Endothelial cell of umbilical vein (primary cell): ENCODE results near the gene CAMKK2. TPM values are rescaled to one million over a fixed set of nuclear protein-coding genes. Genes with fewer than 3 reads are reported as not detected.

Experiments used
- BruUV-seq: library from RNA; stranded (reverse); fragments of 400-500 nt; replicated peaks from 2 replicates; lab custom pipeline; 2021; lab: Mats Ljungman, UMichigan
- CTCF ChIA-PET: fragments of 300-600, 350-600 bp; sonication (Branson Sonifier 250); formaldehyde crosslinking; loops from one replicate; lab custom pipeline; 2021; ENCODE audit warnings: antibody characterized with exemption, inconsistent platforms; lab: Charles Lee
- POLR2A ChIA-PET: fragments of 300-600, 350-600 bp; sonication (Branson Sonifier 250); formaldehyde crosslinking; loops from one replicate; lab custom pipeline; 2021; ENCODE audit warnings: antibody characterized with exemption, inconsistent platforms; lab: Charles Lee
- DNase-seq: peaks from one replicate; pipeline ENCODE4 v3.0.0-alpha.2; 2011; ENCODE audit warnings: low read depth, low spot score
- FAIRE-seq: peaks from 2 replicates; lab custom pipeline; 2011; peaks lifted over from hg19 to GRCh38; lab: Jason Lieb, UNC
- H2AFZ ChIP-seq: 2 replicates; pipeline ENCODE4 v1.6.0; 2012; ENCODE audit warnings: low read depth, low read length, control low read depth, inconsistent platforms
- H3K27ac ChIP-seq: 2 replicates; pipeline ENCODE4 v1.5.1; 2011; ENCODE audit warnings: low read depth, mild to moderate bottlenecking, control low read depth, low read length, moderate library complexity; ENCODE audit not compliant: insufficient read depth
- H3K27me3 ChIP-seq, 2 experiments: 2 replicates each; pipeline versions ENCODE4 v1.6.0 to v1.6.1; 2011; ENCODE audit warnings: low read length in 2 of 2, mixed read lengths in 1 of 2; ENCODE audit not compliant: control insufficient read depth in 2 of 2, insufficient read depth in 2 of 2
- H3K36me3 ChIP-seq, 2 experiments: 2 replicates in 1 of 2; 3 replicates in 1 of 2; pipeline ENCODE4 v1.5.1; 2011; ENCODE audit warnings: low read length in 2 of 2, mild to moderate bottlenecking in 1 of 2, moderate library complexity in 1 of 2; ENCODE audit not compliant: control insufficient read depth in 2 of 2, insufficient read depth in 2 of 2; ENCODE audit errors: extremely low read depth in 1 of 2
- H3K4me1 ChIP-seq: 3 replicates; pipeline ENCODE4 v1.5.1; 2011; ENCODE audit warnings: mild to moderate bottlenecking, low read length; ENCODE audit not compliant: control insufficient read depth, insufficient read depth; ENCODE audit errors: extremely low read depth
- H3K4me2 ChIP-seq: 2 replicates; pipeline ENCODE4 v1.6.1; 2011; ENCODE audit warnings: low read length, control low read depth, mixed read lengths; ENCODE audit not compliant: insufficient read depth
- H3K4me3 ChIP-seq, 3 experiments: fragments of 200-600 bp in 1 of 3; sonication (generic), shearing (Covaris generic) in 1 of 3; replicated peaks in 1 of 3; 2 replicates each; pipeline ENCODE4 v1.5.1; 2011 to 2016; ENCODE audit warnings: control low read depth in 3 of 3, low read length in 3 of 3, mild to moderate bottlenecking in 2 of 3, inconsistent platforms in 1 of 3, low read depth in 1 of 3, moderate library complexity in 1 of 3; ENCODE audit not compliant: insufficient read depth in 1 of 3
- H3K79me2 ChIP-seq: 2 replicates; pipeline ENCODE4 v1.6.0; 2012; ENCODE audit warnings: low read length, inconsistent platforms; ENCODE audit not compliant: control insufficient read depth, insufficient read depth
- H3K9ac ChIP-seq: replicated peaks from 2 replicates; pipeline ENCODE3; 2011; ENCODE audit warnings: low read length, control low read depth; ENCODE audit not compliant: insufficient read depth; ENCODE audit errors: extremely low read depth
- H3K9me1 ChIP-seq: replicated peaks from 3 replicates; pipeline ENCODE4 v1.6.0; 2011; ENCODE audit warnings: mild to moderate bottlenecking, low read length; ENCODE audit not compliant: control insufficient read depth, insufficient read depth; ENCODE audit errors: extremely low read depth
- H3K9me3 ChIP-seq: replicated peaks from 2 replicates; pipeline ENCODE4 v1.5.1; 2012; ENCODE audit warnings: low read length, inconsistent platforms; ENCODE audit not compliant: control insufficient read depth, insufficient read depth
- H4K20me1 ChIP-seq: replicated peaks from 2 replicates; pipeline ENCODE3; 2011; ENCODE audit warnings: mild to moderate bottlenecking, low read length; ENCODE audit not compliant: control insufficient read depth, insufficient read depth; ENCODE audit errors: extremely low read depth
- EZH2 ChIP-seq: IDR thresholded peaks from 2 replicates; pipeline ENCODE4 v1.6.1; 2012; ENCODE audit warnings: borderline replicate concordance, low read depth, mild to moderate bottlenecking, moderate library complexity, low read length, inconsistent platforms; ENCODE audit not compliant: severe bottlenecking
- FOS ChIP-seq: IDR thresholded peaks from 2 replicates; pipeline ENCODE4 v1.6.1; 2011; ENCODE audit warnings: mild to moderate bottlenecking, low read length, moderate library complexity, borderline replicate concordance; ENCODE audit not compliant: insufficient read depth
- MAX ChIP-seq: IDR thresholded peaks from 2 replicates; pipeline ENCODE4 v1.6.1; 2011; ENCODE audit not compliant: insufficient read depth, insufficient read length
- POLR2AphosphoS5 ChIP-seq: IDR thresholded peaks from 2 replicates; pipeline ENCODE4 v1.6.1; 2012; ENCODE audit warnings: low read depth, mild to moderate bottlenecking, control low read depth, low read length, moderate library complexity; ENCODE audit not compliant: insufficient read depth
- dilution Hi-C: fragments of 300-500 bp; cut with MboI; formaldehyde crosslinking; loops from one replicate; pipeline ENCODE4 v1.15.0; 2019; ENCODE audit warnings: low sequenced_read_pairs; ENCODE audit not compliant: extremely low pct_ligation_motif_present
- intact Hi-C: fragments of 100-400 bp; cut with micrococcal nuclease; formaldehyde crosslinking; loops from one replicate; pipeline ENCODE4 v1.10.0; 2022
- polyA plus RNA-seq, 4 experiments: library from polyadenylated mRNA; depleted of rRNA in 3 of 4; stranded (reverse) in 3 of 4; unstranded in 1 of 4; fragments of >200 nt; gene quantifications; 2 replicates each; pipeline versions ENCODE4 v1.2.1 to v1.2.3, GENCODE V29; 2011 to 2012; ENCODE audit warnings: missing spikeins in 1 of 4
- total RNA-seq: library from RNA; stranded (reverse); gene quantifications from 2 replicates; pipeline ENCODE4 v1.2.3, GENCODE V29; 2021
- TF ChIP-seq, protein P1 (sequence below), 2 donors: IDR thresholded peaks; 1 replicate in 1 of 2; 2 replicates in 1 of 2; pipeline ENCODE4 v1.5.1; 2011; ENCODE audit warnings: low read length in 2 of 2, mild to moderate bottlenecking in 2 of 2, moderate library complexity in 2 of 2, control low read depth in 1 of 2, inconsistent platforms in 1 of 2, low read depth in 1 of 2; ENCODE audit not compliant: insufficient read depth in 1 of 2; ENCODE audit errors: extremely low read depth in 1 of 2

CAMKK2 gene
- total and polyA plus RNA-seq, 2 donors (not counting 3 experiments of a cell fraction or from before 2014, with no cell fraction given) = 32.5 to 45.0 TPM

- H4K20me1 ChIP-seq = no peaks in the 10 kb centered on the region
- dilution Hi-C loops = no loop called here
- H3K79me2 ChIP-seq = no peaks in the 10 kb centered on the region
- H3K4me3 ChIP-seq = no peak overlapping the region
- H3K9me1 ChIP-seq = no peaks in the 10 kb centered on the region
- H3K36me3 ChIP-seq = peaks cover 0 to 3% of the 10 kb centered on the region in 2 experiments
- BruUV-seq = no TSS peak
- intact Hi-C loops = loop anchor here (5.0 kb wide), 1 partner anchor 151 kb away; no protein-coding TSS in a partner anchor
- H2AFZ ChIP-seq = no peak overlapping the region
- FAIRE-seq (no peak), DNase-seq (no peak)
- H3K9ac ChIP-seq = no peak overlapping the region
- no peaks in the 10 kb centered on the region for H3K27me3 ChIP-seq
- POLR2A ChIA-PET = no interaction called here
- no peaks in the 10 kb centered on the region for H3K9me3 ChIP-seq
- CTCF ChIA-PET = no interaction called here
- TF ChIP-seq, protein P1, sequence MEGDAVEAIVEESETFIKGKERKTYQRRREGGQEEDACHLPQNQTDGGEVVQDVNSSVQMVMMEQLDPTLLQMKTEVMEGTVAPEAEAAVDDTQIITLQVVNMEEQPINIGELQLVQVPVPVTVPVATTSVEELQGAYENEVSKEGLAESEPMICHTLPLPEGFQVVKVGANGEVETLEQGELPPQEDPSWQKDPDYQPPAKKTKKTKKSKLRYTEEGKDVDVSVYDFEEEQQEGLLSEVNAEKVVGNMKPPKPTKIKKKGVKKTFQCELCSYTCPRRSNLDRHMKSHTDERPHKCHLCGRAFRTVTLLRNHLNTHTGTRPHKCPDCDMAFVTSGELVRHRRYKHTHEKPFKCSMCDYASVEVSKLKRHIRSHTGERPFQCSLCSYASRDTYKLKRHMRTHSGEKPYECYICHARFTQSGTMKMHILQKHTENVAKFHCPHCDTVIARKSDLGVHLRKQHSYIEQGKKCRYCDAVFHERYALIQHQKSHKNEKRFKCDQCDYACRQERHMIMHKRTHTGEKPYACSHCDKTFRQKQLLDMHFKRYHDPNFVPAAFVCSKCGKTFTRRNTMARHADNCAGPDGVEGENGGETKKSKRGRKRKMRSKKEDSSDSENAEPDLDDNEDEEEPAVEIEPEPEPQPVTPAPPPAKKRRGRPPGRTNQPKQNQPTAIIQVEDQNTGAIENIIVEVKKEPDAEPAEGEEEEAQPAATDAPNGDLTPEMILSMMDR (IDR thresholded peaks at IDR 0.05; ENCODE audit: extremely low read depth in 1 of 2, insufficient read depth in 1 of 2, low read depth in 1 of 2, low read length in 2 of 2) = no peak
- no peak for TF ChIP-seq FOS
- TF ChIP-seq MAX = no peak
- no peak for TF ChIP-seq POLR2AphosphoS5
- TF ChIP-seq EZH2 = no peak
- no peak overlapping the region for H3K4me2 ChIP-seq
- no peak overlapping the region for H3K27ac ChIP-seq
- peaks cover 19% of the 10 kb centered on the region for H3K4me1 ChIP-seq
These were observed 83.6 kb downstream of the CAMKK2 start for GRCh38 chr12:121212875-121213274.
